SK-N-SH (cell line): ENCODE results near the gene CA10.

Source experiments
- EP300 ChIP-seq, 2 experiments: IDR thresholded peaks; 2 replicates each; pipeline versions ENCODE4 v1.4.0 to v1.6.1; 2012; ENCODE audit warnings: borderline replicate concordance in 1 of 2, low read depth in 1 of 2, low read length in 1 of 2
- NFIC ChIP-seq: IDR thresholded peaks from 2 replicates; pipeline ENCODE4 v1.4.0; 2012; ENCODE audit warnings: borderline replicate concordance
- POLR2AphosphoS5 ChIP-seq: IDR thresholded peaks from 2 replicates; pipeline ENCODE4 v1.6.1; 2012; ENCODE audit warnings: low read depth, low read length
- RAD21 ChIP-seq: IDR thresholded peaks from 2 replicates; pipeline ENCODE4 v1.6.1; 2012; ENCODE audit warnings: mild to moderate bottlenecking, low read length
- TAF1 ChIP-seq: IDR thresholded peaks from 2 replicates; pipeline ENCODE4 v1.6.1; 2012; ENCODE audit warnings: low read depth, mild to moderate bottlenecking, low read length, moderate library complexity, borderline replicate concordance
- TF ChIP-seq, protein P1 (sequence below): fragments of 150-350 bp; IDR thresholded peaks from 2 replicates; pipeline ENCODE4 v1.6.1; 2017; ENCODE audit warnings: antibody characterized with exemption, low read length, low read depth, borderline replicate concordance
- TF ChIP-seq, protein P2 (sequence below): fragments of 200-600 bp; sonication (generic); IDR thresholded peaks from 2 replicates; pipeline ENCODE4 v1.6.1; 2017; ENCODE audit warnings: antibody characterized with exemption, mild to moderate bottlenecking, moderate library complexity
- TF ChIP-seq, protein P3 (sequence below): IDR thresholded peaks from 2 replicates; pipeline ENCODE4 v1.4.0; 2012; ENCODE audit warnings: low read depth
- TF ChIP-seq, protein P4 (sequence below): fragments of 150-350 bp; IDR thresholded peaks from 2 replicates; pipeline ENCODE4 v1.6.1; 2016; ENCODE audit warnings: mild to moderate bottlenecking, low read depth, low read length
- TF ChIP-seq, protein P5 (sequence below): IDR thresholded peaks from 2 replicates; pipeline ENCODE4 v1.4.0; 2012; ENCODE audit warnings: low read depth, borderline replicate concordance

DNA sequence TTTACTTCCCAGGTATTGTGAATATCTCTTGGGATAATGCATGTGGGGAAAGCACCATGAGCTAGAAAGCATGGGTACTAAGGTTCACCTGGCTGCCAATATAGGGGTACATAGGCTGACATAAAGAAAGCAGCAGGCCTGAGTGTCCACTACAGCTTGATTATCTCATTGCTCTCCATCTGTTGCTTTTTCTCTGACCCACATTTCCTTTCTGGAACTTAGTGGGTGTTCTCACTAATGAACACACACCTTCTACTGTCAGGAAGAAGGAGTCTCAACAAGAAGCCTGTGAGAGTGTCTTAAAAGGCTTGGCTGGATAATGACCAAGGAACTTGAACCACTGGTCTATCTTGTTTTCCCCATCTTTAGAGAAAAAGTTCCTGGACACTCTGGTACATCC, 62.5 kb downstream of the CA10 start:
- TF ChIP-seq EP300 (IDR thresholded peaks at IDR 0.05; ENCODE audit: borderline replicate concordance in 1 of 2, low read depth in 1 of 2, low read length in 1 of 2) (no peak), RAD21 (no peak), POLR2AphosphoS5 (no peak), TAF1 (no peak), NFIC (no peak)
- TF ChIP-seq, protein P1, sequence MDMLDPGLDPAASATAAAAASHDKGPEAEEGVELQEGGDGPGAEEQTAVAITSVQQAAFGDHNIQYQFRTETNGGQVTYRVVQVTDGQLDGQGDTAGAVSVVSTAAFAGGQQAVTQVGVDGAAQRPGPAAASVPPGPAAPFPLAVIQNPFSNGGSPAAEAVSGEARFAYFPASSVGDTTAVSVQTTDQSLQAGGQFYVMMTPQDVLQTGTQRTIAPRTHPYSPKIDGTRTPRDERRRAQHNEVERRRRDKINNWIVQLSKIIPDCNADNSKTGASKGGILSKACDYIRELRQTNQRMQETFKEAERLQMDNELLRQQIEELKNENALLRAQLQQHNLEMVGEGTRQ: no peak
- TF ChIP-seq, protein P2, sequence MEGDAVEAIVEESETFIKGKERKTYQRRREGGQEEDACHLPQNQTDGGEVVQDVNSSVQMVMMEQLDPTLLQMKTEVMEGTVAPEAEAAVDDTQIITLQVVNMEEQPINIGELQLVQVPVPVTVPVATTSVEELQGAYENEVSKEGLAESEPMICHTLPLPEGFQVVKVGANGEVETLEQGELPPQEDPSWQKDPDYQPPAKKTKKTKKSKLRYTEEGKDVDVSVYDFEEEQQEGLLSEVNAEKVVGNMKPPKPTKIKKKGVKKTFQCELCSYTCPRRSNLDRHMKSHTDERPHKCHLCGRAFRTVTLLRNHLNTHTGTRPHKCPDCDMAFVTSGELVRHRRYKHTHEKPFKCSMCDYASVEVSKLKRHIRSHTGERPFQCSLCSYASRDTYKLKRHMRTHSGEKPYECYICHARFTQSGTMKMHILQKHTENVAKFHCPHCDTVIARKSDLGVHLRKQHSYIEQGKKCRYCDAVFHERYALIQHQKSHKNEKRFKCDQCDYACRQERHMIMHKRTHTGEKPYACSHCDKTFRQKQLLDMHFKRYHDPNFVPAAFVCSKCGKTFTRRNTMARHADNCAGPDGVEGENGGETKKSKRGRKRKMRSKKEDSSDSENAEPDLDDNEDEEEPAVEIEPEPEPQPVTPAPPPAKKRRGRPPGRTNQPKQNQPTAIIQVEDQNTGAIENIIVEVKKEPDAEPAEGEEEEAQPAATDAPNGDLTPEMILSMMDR: no peak
- TF ChIP-seq, protein P3, sequence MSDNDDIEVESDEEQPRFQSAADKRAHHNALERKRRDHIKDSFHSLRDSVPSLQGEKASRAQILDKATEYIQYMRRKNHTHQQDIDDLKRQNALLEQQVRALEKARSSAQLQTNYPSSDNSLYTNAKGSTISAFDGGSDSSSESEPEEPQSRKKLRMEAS: no peak
- TF ChIP-seq, protein P4, sequence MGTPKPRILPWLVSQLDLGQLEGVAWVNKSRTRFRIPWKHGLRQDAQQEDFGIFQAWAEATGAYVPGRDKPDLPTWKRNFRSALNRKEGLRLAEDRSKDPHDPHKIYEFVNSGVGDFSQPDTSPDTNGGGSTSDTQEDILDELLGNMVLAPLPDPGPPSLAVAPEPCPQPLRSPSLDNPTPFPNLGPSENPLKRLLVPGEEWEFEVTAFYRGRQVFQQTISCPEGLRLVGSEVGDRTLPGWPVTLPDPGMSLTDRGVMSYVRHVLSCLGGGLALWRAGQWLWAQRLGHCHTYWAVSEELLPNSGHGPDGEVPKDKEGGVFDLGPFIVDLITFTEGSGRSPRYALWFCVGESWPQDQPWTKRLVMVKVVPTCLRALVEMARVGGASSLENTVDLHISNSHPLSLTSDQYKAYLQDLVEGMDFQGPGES: no peak
- TF ChIP-seq, protein P5, sequence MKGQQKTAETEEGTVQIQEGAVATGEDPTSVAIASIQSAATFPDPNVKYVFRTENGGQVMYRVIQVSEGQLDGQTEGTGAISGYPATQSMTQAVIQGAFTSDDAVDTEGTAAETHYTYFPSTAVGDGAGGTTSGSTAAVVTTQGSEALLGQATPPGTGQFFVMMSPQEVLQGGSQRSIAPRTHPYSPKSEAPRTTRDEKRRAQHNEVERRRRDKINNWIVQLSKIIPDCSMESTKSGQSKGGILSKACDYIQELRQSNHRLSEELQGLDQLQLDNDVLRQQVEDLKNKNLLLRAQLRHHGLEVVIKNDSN: no peak
